Measurements from ENCODE around the gene ISG20.

GRCh38 chr15:88678755-88679154 lies 39.9 kb downstream of the ISG20 start:
- TF ChIP-seq, protein P1, sequence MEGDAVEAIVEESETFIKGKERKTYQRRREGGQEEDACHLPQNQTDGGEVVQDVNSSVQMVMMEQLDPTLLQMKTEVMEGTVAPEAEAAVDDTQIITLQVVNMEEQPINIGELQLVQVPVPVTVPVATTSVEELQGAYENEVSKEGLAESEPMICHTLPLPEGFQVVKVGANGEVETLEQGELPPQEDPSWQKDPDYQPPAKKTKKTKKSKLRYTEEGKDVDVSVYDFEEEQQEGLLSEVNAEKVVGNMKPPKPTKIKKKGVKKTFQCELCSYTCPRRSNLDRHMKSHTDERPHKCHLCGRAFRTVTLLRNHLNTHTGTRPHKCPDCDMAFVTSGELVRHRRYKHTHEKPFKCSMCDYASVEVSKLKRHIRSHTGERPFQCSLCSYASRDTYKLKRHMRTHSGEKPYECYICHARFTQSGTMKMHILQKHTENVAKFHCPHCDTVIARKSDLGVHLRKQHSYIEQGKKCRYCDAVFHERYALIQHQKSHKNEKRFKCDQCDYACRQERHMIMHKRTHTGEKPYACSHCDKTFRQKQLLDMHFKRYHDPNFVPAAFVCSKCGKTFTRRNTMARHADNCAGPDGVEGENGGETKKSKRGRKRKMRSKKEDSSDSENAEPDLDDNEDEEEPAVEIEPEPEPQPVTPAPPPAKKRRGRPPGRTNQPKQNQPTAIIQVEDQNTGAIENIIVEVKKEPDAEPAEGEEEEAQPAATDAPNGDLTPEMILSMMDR (conservative IDR thresholded peaks at IDR 0.05 in 1 of 2, IDR thresholded peaks at IDR 0.05 in 1 of 2; ENCODE audit: extremely low read depth in 1 of 2, insufficient read depth in 1 of 2, low read depth in 1 of 2, low read length in 2 of 2) = no peak
- TF ChIP-seq EZH2 (IDR thresholded peaks at IDR 0.05; ENCODE audit: borderline replicate concordance, low read length) = no peak

Measured in mammary epithelial cell (primary cell).